22Rv1 (cell line): ENCODE measurements around the gene ZKSCAN8.

ENCODE experiments used
- H3K27ac ChIP-seq: fragments of 450-650 bp; 2 replicates; pipeline ENCODE4 v1.5.1; 2017
- CTCF ChIP-seq: fragments of 450-650 bp; IDR thresholded peaks from 2 replicates; pipeline ENCODE4 v1.5.1; 2017; ENCODE audit warnings: mild to moderate bottlenecking
- ZFX ChIP-seq: fragments of 450-650 bp; IDR thresholded peaks from 2 replicates; pipeline ENCODE4 v1.6.1; 2017; ENCODE audit warnings: antibody characterized with exemption, borderline replicate concordance

ZKSCAN8 gene

GRCh38 chr6:28134015-28134414 is 7.7 kb upstream of the ZKSCAN8 start:
- no peak for TF ChIP-seq ZFX
- peak; percentile 73 for TF ChIP-seq CTCF

GRCh38 chr6:28134716-28135115 is 7.0 kb upstream of the ZKSCAN8 start:
- TF ChIP-seq ZFX: no peak
- TF ChIP-seq CTCF: no peak
- H3K27ac ChIP-seq: no peak overlapping the region

More at GRCh38 chr6:28134015-28134414, 7.7 kb upstream of the ZKSCAN8 start:
- no peak overlapping the region for H3K27ac ChIP-seq

GRCh38 chr6:28135393-28135792 is 6.3 kb upstream of the ZKSCAN8 start:
- H3K27ac ChIP-seq: no peak overlapping the region
- no peak for TF ChIP-seq CTCF
- no peak for TF ChIP-seq ZFX

- H3K27ac ChIP-seq: peak overlapping the region; percentile 72
- TF ChIP-seq ZFX (no peak), CTCF (no peak)
Observed at GRCh38 chr6:28136585-28137504, 4.8 kb upstream of the ZKSCAN8 start.

- H3K27ac ChIP-seq: peak overlapping the region; percentile 72
- TF ChIP-seq CTCF (no peak), ZFX (no peak)
Observed at GRCh38 chr6:28137505-28137981, 4.1 kb upstream of the ZKSCAN8 start.

- no peak overlapping the region for H3K27ac ChIP-seq
- TF ChIP-seq ZFX: no peak
- TF ChIP-seq CTCF: no peak
Observed at GRCh38 chr6:28139860-28140543, 1.7 kb upstream of the ZKSCAN8 start.

- H3K27ac ChIP-seq: no peak overlapping the region
- no peak for TF ChIP-seq CTCF
- TF ChIP-seq ZFX: no peak
Observed at GRCh38 chr6:28140616-28141015, 1.1 kb upstream of the ZKSCAN8 start.
